Stomach (tissue), 4 donors: ENCODE results near the gene CNTNAP3.
"Not testable (repeated sequence)": the region's sequence is repeated elsewhere in the genome, so short reads cannot be mapped to it uniquely, and the experiment has no call there.

ENCODE experiments used
- CTCF ChIP-seq, 7 experiments: fragments of 450-650 bp in 4 of 7; fragments of 200-600 bp in 3 of 7; sonication (generic) in 3 of 7; IDR thresholded peaks; one replicate each; pipeline ENCODE4 v1.5.1; 2016 to 2019; ENCODE audit warnings: antibody characterized with exemption in 7 of 7, control low read depth in 2 of 7, mild to moderate bottlenecking in 1 of 7
- EP300 ChIP-seq: sonication (generic); formaldehyde crosslinking; IDR thresholded peaks from one replicate; pipeline ENCODE4 v1.6.1; 2017; ENCODE audit warnings: antibody characterized with exemption

- TF ChIP-seq EP300; CTCF (IDR thresholded peaks at IDR 0.05): not testable (repeated sequence)
Observed at GRCh38 chr9:39205842-39206241, 82.1 kb downstream of the CNTNAP3 start.
